ENCODE measurements around the gene DDR2.

DDR2 gene

DNA sequence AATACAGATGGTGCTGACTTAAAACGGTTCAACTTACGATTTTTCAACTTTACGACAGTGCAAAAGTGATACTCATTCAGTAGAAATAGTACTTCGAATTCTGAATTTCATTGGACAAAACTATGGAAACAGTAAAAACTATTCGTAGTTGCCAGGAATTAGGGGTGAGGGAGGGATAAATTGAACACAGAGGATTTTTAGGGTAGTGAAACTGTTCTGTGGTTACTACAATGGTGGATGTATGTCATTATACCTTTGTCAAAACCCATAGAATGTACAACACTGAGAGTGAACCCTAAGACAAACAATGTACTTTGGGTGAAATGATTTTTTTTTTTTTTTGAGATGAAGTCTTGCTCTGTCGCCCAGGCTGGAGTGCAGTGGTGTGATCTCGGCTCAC is 7.5 kb downstream of the DDR2 start:
- no peaks in the 10 kb centered on the region for H3K4me1 ChIP-seq (ENCODE audit: low read length)
- TF ChIP-seq EZH2phosphoT487 (IDR thresholded peaks at IDR 0.05; ENCODE audit: low read depth), result no peak
- TF ChIP-seq, protein P1, sequence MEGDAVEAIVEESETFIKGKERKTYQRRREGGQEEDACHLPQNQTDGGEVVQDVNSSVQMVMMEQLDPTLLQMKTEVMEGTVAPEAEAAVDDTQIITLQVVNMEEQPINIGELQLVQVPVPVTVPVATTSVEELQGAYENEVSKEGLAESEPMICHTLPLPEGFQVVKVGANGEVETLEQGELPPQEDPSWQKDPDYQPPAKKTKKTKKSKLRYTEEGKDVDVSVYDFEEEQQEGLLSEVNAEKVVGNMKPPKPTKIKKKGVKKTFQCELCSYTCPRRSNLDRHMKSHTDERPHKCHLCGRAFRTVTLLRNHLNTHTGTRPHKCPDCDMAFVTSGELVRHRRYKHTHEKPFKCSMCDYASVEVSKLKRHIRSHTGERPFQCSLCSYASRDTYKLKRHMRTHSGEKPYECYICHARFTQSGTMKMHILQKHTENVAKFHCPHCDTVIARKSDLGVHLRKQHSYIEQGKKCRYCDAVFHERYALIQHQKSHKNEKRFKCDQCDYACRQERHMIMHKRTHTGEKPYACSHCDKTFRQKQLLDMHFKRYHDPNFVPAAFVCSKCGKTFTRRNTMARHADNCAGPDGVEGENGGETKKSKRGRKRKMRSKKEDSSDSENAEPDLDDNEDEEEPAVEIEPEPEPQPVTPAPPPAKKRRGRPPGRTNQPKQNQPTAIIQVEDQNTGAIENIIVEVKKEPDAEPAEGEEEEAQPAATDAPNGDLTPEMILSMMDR (IDR thresholded peaks at IDR 0.05; ENCODE audit: low read depth, low read length), result no peak
- no peaks in the 10 kb centered on the region for H3K9me3 ChIP-seq (ENCODE audit: insufficient read depth, low read length)
- no peak overlapping the region for H3K4me3 ChIP-seq (ENCODE audit: low read length)
- no peaks in the 10 kb centered on the region for H3K36me3 ChIP-seq (replicated peaks; ENCODE audit: low read depth, low read length)
- H2AFZ ChIP-seq (ENCODE audit: low read depth, low read length), result no peak overlapping the region
- H3K79me2 ChIP-seq (ENCODE audit: low read length), result no peaks in the 10 kb centered on the region
- H4K20me1 ChIP-seq (ENCODE audit: insufficient read depth, low read length), result no peaks in the 10 kb centered on the region
- H3K9ac ChIP-seq (ENCODE audit: low read length), result no peak overlapping the region
- no peaks in the 10 kb centered on the region; the same call in 1 of the 2 replicates for H3K27me3 ChIP-seq (ENCODE audit: low read depth, low read length)
- H3K4me2 ChIP-seq (ENCODE audit: low read length), result no peak overlapping the region
- no peak overlapping the region for H3K27ac ChIP-seq (ENCODE audit: low read length)

DNA sequence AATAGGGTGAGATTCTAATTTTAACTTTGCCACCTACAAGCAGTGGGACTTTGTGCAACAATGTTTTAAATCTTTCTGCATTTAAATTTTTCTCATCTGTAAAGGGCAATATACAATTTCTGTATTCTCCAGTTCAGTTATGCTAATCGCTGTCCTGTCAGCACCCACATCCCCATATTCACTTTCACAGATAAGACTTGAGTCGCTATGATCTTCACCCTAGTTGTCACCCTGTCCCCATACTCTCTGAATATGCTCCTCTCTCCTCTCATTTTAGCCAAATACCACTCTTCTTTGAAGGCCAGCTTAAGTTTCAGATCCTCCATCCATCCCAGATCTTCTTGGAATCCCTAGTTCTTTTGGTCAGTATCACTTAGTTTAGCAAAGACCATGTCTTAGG is 8.8 kb downstream of the DDR2 start:
- Histone ChIP-seq H3K27me3 (ENCODE audit: low read depth, low read length) (no peaks in the 10 kb centered on the region; the same call in 1 of the 2 replicates), H3K9me3 (ENCODE audit: insufficient read depth, low read length) (no peaks in the 10 kb centered on the region), H3K79me2 (ENCODE audit: low read length) (no peaks in the 10 kb centered on the region), H3K4me3 (ENCODE audit: low read length) (no peak overlapping the region), H3K4me1 (ENCODE audit: low read length) (no peaks in the 10 kb centered on the region), H3K36me3 (replicated peaks; ENCODE audit: low read depth, low read length) (no peaks in the 10 kb centered on the region), H3K4me2 (ENCODE audit: low read length) (no peak overlapping the region), H3K27ac (ENCODE audit: low read length) (no peak overlapping the region), H4K20me1 (ENCODE audit: insufficient read depth, low read length) (no peaks in the 10 kb centered on the region), H3K9ac (ENCODE audit: low read length) (no peak overlapping the region), H2AFZ (ENCODE audit: low read depth, low read length) (no peak overlapping the region)
- TF ChIP-seq EZH2phosphoT487 (IDR thresholded peaks at IDR 0.05; ENCODE audit: low read depth), result no peak
- TF ChIP-seq, protein P1 (IDR thresholded peaks at IDR 0.05; ENCODE audit: low read depth, low read length), result no peak

DNA sequence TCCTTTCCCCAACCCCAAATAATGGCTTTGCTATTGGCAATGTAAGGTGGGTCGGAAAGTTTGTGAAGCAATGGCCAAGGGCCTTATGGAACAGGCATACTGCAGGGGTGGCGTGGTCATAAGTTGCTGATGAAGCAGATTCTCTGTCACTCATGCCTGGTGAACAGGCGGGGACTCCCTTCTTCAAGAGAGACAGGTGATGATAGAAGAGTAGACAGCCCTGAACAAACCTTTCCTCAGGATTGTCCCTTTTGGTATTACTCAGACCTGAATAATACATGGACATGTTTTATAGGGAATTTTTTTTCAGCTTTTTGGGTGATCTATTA is 12.7 kb downstream of the DDR2 start:
- Histone ChIP-seq H3K4me3 (ENCODE audit: low read length) (no peak overlapping the region), H3K79me2 (ENCODE audit: low read length) (no peaks in the 10 kb centered on the region), H2AFZ (ENCODE audit: low read depth, low read length) (no peak overlapping the region), H3K27me3 (ENCODE audit: low read depth, low read length) (peaks cover 7% of the 10 kb centered on the region; the same call in 1 of the 2 replicates), H3K9me3 (ENCODE audit: insufficient read depth, low read length) (no peaks in the 10 kb centered on the region), H3K4me2 (ENCODE audit: low read length) (no peak overlapping the region), H3K4me1 (ENCODE audit: low read length) (no peaks in the 10 kb centered on the region), H3K27ac (ENCODE audit: low read length) (no peak overlapping the region), H3K9ac (ENCODE audit: low read length) (no peak overlapping the region), H4K20me1 (ENCODE audit: insufficient read depth, low read length) (no peaks in the 10 kb centered on the region), H3K36me3 (replicated peaks; ENCODE audit: low read depth, low read length) (no peaks in the 10 kb centered on the region)
- TF ChIP-seq EZH2phosphoT487 (IDR thresholded peaks at IDR 0.05; ENCODE audit: low read depth), result no peak
- TF ChIP-seq, protein P1 (IDR thresholded peaks at IDR 0.05; ENCODE audit: low read depth, low read length), result no peak

DNA sequence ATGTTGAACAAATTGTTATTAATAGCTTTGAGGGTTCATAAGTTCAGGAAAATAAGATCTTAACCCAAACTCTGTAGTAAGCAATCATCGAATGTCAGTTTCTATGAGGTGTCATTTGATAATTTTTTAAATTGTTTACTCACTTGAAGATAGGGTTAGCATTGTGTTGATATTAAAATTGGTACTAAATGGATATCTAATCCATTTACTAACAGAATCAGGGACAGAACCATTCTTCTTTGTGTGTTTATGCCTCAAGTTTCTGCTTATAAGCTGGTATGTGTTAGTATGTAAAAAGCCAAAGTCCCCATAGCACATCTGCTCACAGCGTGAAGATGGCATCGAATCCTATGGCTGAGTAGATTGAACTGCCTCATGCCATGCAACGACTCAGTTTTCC is 13.4 kb downstream of the DDR2 start:
- no peaks in the 10 kb centered on the region for H3K4me1 ChIP-seq (ENCODE audit: low read length)

More for the DNA sequence above, 13.4 kb downstream of the DDR2 start:
- peaks cover 7% of the 10 kb centered on the region; the same call in 1 of the 2 replicates for H3K27me3 ChIP-seq (ENCODE audit: low read depth, low read length)
- H3K79me2 ChIP-seq (ENCODE audit: low read length), result no peaks in the 10 kb centered on the region
- H4K20me1 ChIP-seq (ENCODE audit: insufficient read depth, low read length), result no peaks in the 10 kb centered on the region
- H3K9ac ChIP-seq (ENCODE audit: low read length), result no peak overlapping the region
- H3K36me3 ChIP-seq (replicated peaks; ENCODE audit: low read depth, low read length), result no peaks in the 10 kb centered on the region
- no peak overlapping the region for H3K4me2 ChIP-seq (ENCODE audit: low read length)
- no peak overlapping the region for H3K27ac ChIP-seq (ENCODE audit: low read length)
- no peaks in the 10 kb centered on the region for H3K9me3 ChIP-seq (ENCODE audit: insufficient read depth, low read length)
- H2AFZ ChIP-seq (ENCODE audit: low read depth, low read length), result no peak overlapping the region
- no peak overlapping the region for H3K4me3 ChIP-seq (ENCODE audit: low read length)
- no peak for TF ChIP-seq EZH2phosphoT487 (IDR thresholded peaks at IDR 0.05; ENCODE audit: low read depth)
- TF ChIP-seq, protein P1 (IDR thresholded peaks at IDR 0.05; ENCODE audit: low read depth, low read length), result no peak

All from OCI-LY3 (cell line).